Testis (tissue), 2 donors: ENCODE results near the gene CLEC16A.

Source experiments
- CTCF ChIP-seq, 3 experiments: fragments of 450-650 bp in 2 of 3; fragments of 200-600 bp in 1 of 3; sonication (generic) in 1 of 3; IDR thresholded peaks; one replicate each; pipeline ENCODE4 v1.5.1; 2016 to 2019; ENCODE audit warnings: antibody characterized with exemption in 3 of 3, mild to moderate bottlenecking in 2 of 3, moderate library complexity in 1 of 3
- POLR2A ChIP-seq: fragments of 450-650 bp; IDR thresholded peaks from one replicate; pipeline ENCODE4 v1.6.1; 2017; ENCODE audit warnings: antibody characterized with exemption, mild to moderate bottlenecking, moderate library complexity

- TF ChIP-seq CTCF (IDR thresholded peaks at IDR 0.05) (no peak), POLR2A (no peak)
These were observed 21.8 kb downstream of the CLEC16A start for GRCh38 chr16:10966129-10966528.
